Osteocyte (in vitro differentiated cells): ENCODE measurements around the gene GOLGA6C. TPM values are rescaled to one million over a fixed set of nuclear protein-coding genes. Genes with fewer than 3 reads are reported as not detected.
"Not testable (repeated sequence)": the region's sequence is repeated elsewhere in the genome, so short reads cannot be mapped to it uniquely, and the experiment has no call there.

Experiments used
- DNase-seq: peaks from one replicate; pipeline ENCODE4 v3.0.0; 2021; ENCODE audit warnings: mixed read lengths; ENCODE audit not compliant: unreplicated experiment; ENCODE audit errors: extremely low spot score
- H3K27ac Mint-ChIP-seq: one replicate; pipeline ENCODE4 v1.8.0; 2021; ENCODE audit warnings: mild to moderate bottlenecking, mixed read lengths; ENCODE audit not compliant: unreplicated experiment
- H3K27me3 Mint-ChIP-seq: one replicate; pipeline ENCODE4 v1.8.0; 2021; ENCODE audit warnings: mixed read lengths; ENCODE audit not compliant: unreplicated experiment
- H3K36me3 Mint-ChIP-seq: one replicate; pipeline ENCODE4 v1.8.0; 2021; ENCODE audit warnings: mixed read lengths; ENCODE audit not compliant: unreplicated experiment
- H3K4me1 Mint-ChIP-seq: one replicate; pipeline ENCODE4 v1.8.0; 2021; ENCODE audit warnings: mixed read lengths; ENCODE audit not compliant: unreplicated experiment
- H3K4me3 Mint-ChIP-seq: one replicate; pipeline ENCODE4 v1.8.0; 2021; ENCODE audit warnings: mild to moderate bottlenecking, moderate library complexity, mixed read lengths; ENCODE audit not compliant: unreplicated experiment
- H3K9me3 Mint-ChIP-seq: one replicate; pipeline ENCODE4 v1.8.0; 2021; ENCODE audit warnings: mixed read lengths; ENCODE audit not compliant: unreplicated experiment
- total RNA-seq: library from RNA; stranded (reverse); gene quantifications from 2 replicates; pipeline ENCODE4 v1.2.1, GENCODE V29; 2021
- TF ChIP-seq, protein P1 (sequence below): fragments of 200-600 bp; sonication (generic); IDR thresholded peaks from 2 replicates; pipeline ENCODE4 v1.5.0; 2021; ENCODE audit warnings: antibody characterized with exemption, mild to moderate bottlenecking, moderate library complexity

GOLGA6C gene
- total RNA-seq, 1 donor from 2014 or later: not detected

DNA sequence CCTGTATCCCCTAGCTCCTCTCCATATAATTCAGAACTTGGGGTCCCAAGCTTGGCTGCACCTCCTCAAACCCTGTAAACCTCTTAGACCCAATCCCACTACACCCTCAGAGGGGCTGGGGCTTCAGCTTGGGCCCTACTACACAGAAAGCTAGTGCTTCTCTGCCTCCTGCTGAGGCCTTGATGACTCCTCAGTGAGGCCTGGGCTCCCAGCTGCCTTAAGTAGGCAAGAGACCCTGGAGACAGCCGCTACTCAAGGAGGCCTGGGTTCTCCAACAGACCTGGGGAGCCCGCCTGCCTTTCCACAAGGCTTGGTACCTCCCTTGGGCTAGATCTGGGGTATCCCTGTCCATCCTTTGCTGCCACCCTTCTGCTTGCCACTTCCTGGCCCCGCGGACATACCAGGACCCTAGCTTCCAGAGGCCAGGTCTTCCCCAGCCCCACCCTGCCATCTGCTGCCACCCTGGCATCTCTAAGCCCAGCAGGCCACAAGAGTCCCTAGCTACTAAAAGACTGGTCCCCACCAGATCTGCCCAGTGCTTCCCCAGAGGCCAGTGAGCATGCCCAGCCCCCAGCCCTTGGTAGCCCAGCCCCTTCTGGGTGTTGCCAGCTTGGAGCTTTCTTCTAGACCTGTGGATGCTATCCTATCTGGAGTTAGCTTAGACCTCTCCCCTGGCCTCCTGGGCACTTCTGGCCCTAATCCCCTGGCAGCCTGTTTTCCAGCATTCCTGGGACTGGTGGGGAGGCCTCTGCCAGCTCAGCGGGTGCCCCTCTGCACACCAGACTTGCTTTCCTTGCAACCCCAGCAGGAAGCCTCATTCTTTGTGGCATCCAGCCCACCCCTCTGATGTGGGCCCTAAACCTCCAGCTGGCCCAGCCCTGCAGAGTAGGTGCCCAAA, 42.8 kb upstream of the GOLGA6C start:
- DNase-seq: no peak
- Mint-ChIP-seq H3K36me3 (peaks cover 7% of the 10 kb centered on the region), H3K27me3 (no peaks in the 10 kb centered on the region), H3K4me1 (peaks cover 4% of the 10 kb centered on the region), H3K4me3 (no peak overlapping the region), H3K9me3 (no peaks in the 10 kb centered on the region), H3K27ac (no peak overlapping the region)
- TF ChIP-seq, protein P1, sequence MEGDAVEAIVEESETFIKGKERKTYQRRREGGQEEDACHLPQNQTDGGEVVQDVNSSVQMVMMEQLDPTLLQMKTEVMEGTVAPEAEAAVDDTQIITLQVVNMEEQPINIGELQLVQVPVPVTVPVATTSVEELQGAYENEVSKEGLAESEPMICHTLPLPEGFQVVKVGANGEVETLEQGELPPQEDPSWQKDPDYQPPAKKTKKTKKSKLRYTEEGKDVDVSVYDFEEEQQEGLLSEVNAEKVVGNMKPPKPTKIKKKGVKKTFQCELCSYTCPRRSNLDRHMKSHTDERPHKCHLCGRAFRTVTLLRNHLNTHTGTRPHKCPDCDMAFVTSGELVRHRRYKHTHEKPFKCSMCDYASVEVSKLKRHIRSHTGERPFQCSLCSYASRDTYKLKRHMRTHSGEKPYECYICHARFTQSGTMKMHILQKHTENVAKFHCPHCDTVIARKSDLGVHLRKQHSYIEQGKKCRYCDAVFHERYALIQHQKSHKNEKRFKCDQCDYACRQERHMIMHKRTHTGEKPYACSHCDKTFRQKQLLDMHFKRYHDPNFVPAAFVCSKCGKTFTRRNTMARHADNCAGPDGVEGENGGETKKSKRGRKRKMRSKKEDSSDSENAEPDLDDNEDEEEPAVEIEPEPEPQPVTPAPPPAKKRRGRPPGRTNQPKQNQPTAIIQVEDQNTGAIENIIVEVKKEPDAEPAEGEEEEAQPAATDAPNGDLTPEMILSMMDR: no peak

DNA sequence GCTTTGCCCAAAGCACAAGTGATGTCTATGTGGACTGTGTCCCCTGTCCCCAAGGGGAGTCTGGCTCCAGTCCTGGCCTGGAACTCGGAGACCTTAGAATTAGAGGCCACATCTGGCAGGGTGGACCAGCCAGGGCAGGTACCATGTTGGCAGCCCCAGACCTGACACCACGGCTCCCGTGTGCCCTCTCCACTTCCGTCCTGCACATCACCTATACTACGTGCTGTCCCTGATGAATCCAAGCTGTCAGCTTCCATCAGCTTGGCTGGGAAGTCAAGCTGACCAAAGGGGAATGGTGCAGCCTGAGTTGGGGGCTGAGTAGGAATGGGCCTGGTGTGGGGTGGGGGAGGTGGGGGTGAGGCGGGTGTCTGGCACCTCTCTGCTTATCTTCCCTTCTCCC, 41.1 kb upstream of the GOLGA6C start:
- Mint-ChIP-seq H3K9me3 (no peaks in the 10 kb centered on the region), H3K27ac (no peak overlapping the region), H3K36me3 (peaks cover 7% of the 10 kb centered on the region), H3K4me1 (peaks cover 4% of the 10 kb centered on the region), H3K27me3 (no peaks in the 10 kb centered on the region), H3K4me3 (no peak overlapping the region)
- DNase-seq: no peak
- TF ChIP-seq, protein P1: no peak

GRCh38 chr15:75217574-75217973, 40.6 kb upstream of the GOLGA6C start:
- H3K4me3 Mint-ChIP-seq, H3K9me3 Mint-ChIP-seq, H3K27me3 Mint-ChIP-seq, DNase-seq, H3K27ac Mint-ChIP-seq, H3K36me3 Mint-ChIP-seq, H3K4me1 Mint-ChIP-seq: not testable (repeated sequence)

- not testable (repeated sequence) for H3K9me3 Mint-ChIP-seq, DNase-seq, H3K27me3 Mint-ChIP-seq, H3K36me3 Mint-ChIP-seq, H3K4me3 Mint-ChIP-seq, H3K4me1 Mint-ChIP-seq, H3K27ac Mint-ChIP-seq
These were observed 38.6 kb upstream of the GOLGA6C start for GRCh38 chr15:75219507-75219929.

- Mint-ChIP-seq H3K4me1 (no peaks in the 10 kb centered on the region), H3K9me3 (no peaks in the 10 kb centered on the region), H3K36me3 (no peaks in the 10 kb centered on the region), H3K27me3 (no peaks in the 10 kb centered on the region), H3K27ac (no peak overlapping the region), H3K4me3 (no peak overlapping the region)
- TF ChIP-seq, protein P1: no peak
- no peak for DNase-seq
These were observed 34.4 kb upstream of the GOLGA6C start for GRCh38 chr15:75223688-75224087.

GRCh38 chr15:75224281-75224680, 33.9 kb upstream of the GOLGA6C start:
- no peak overlapping the region for H3K27ac Mint-ChIP-seq
- H3K4me3 Mint-ChIP-seq: no peak overlapping the region
- H3K4me1 Mint-ChIP-seq: no peaks in the 10 kb centered on the region
- no peaks in the 10 kb centered on the region for H3K9me3 Mint-ChIP-seq
- no peaks in the 10 kb centered on the region for H3K36me3 Mint-ChIP-seq
- TF ChIP-seq, protein P1: no peak
- DNase-seq: no peak
- H3K27me3 Mint-ChIP-seq: no peaks in the 10 kb centered on the region

DNA sequence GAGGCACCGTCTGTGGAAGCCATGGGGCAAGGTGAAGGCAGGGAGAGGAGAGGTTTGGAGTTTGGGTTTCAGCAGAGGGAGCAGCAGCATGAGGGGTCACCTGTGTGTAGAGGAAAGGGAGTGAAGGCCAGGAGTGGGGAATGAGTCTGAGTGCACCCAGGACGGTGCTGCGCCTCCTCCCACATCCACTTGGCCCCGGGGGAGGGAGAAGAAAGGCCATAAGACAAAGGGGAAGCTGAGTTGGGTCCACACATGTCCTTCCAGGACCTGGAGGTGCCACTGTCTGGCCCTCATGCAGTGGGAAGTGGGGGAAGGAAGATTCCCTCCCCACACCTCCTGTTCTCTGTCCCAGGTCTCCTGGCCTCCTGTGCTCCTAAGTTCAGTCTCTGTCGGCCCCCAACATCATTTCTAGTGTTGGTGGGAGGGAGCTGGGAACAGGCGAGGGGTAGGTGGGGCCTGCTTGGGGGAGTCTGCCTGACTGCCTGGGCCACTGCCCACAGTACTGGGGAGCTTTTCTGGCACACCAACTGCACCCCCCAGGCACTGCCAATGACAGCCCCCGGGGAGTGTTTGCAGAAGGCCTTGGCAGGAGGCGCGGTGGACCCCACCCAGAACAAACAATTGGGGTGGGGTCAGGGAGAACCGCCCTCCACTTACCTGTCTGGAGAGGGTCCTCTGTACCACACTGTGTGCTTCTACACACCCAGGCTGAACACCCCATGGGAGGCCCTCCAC, 32.9 kb upstream of the GOLGA6C start:
- not testable (repeated sequence) for H3K36me3 Mint-ChIP-seq, H3K4me1 Mint-ChIP-seq, H3K4me3 Mint-ChIP-seq, H3K27me3 Mint-ChIP-seq, DNase-seq, H3K27ac Mint-ChIP-seq, H3K9me3 Mint-ChIP-seq
